HepG2 (cell line): ENCODE data around the gene SLC25A44. TPM values are rescaled to one million over a fixed set of nuclear protein-coding genes. Genes with fewer than 3 reads are reported as not detected.
A peak's percentile ranks its signal among the peaks of the same experiment; 100 is the strongest.

Experiments
- ATAC-seq: fragments of 200-7000 bp; cut with Tn5 transposase; 3 replicates; pipeline ENCODE4 v1.9.1; 2020; ENCODE audit warnings: mild to moderate bottlenecking, moderate library complexity
- BruUV-seq: library from RNA; stranded (reverse); fragments of 400-500 nt; replicated peaks from 2 replicates; lab custom pipeline; 2021; lab: Mats Ljungman, UMichigan
- CTCF ChIA-PET: fragments of 300-600 bp; formaldehyde crosslinking; extraction: SDS; loops from one replicate; lab custom pipeline; 2021; ENCODE audit warnings: low total read pairs, inconsistent platforms, low intra/inter-chr PET ratio; lab: Yijun Ruan, JAX
- POLR2A ChIA-PET: fragments of 350-600 bp; sonication (Branson Sonifier 250); formaldehyde crosslinking; loops from one replicate; lab custom pipeline; 2020; ENCODE audit warnings: antibody characterized with exemption, inconsistent platforms; lab: Yijun Ruan, JAX
- DNase-seq: peaks from one replicate; pipeline ENCODE4 v3.0.0-alpha.2; 2015; ENCODE audit warnings: low spot score
- FAIRE-seq: peaks from 3 replicates; lab custom pipeline; 2011; peaks lifted over from hg19 to GRCh38; lab: Jason Lieb, UNC
- H2AFZ ChIP-seq: one replicate; pipeline ENCODE4 v1.6.1; 2011; ENCODE audit warnings: low read length, inconsistent platforms
- H3K27ac ChIP-seq: fragments of 300-600 bp; 3 replicates; pipeline ENCODE4 v1.8.0; 2011; ENCODE audit warnings: mixed run types, mild to moderate bottlenecking, mixed read lengths, low read length, inconsistent platforms; ENCODE audit not compliant: insufficient read depth; ENCODE audit errors: extremely low read length
- H3K27me3 ChIP-seq, 2 experiments: fragments of 200-600 bp in 1 of 2; 2 replicates in 1 of 2; 3 replicates in 1 of 2; pipeline versions ENCODE4 v1.6.0 to v1.8.0; 2011; ENCODE audit warnings: low read length in 2 of 2, mild to moderate bottlenecking in 2 of 2, moderate library complexity in 2 of 2, inconsistent platforms in 1 of 2; ENCODE audit not compliant: insufficient read depth in 2 of 2, control insufficient read depth in 1 of 2
- H3K36me3 ChIP-seq, 2 experiments: fragments of 200-600 bp in 1 of 2; replicated peaks in 1 of 2; 2 replicates in 1 of 2; 3 replicates in 1 of 2; pipeline versions ENCODE4 v1.5.1 to v1.8.0; 2011; ENCODE audit warnings: low read length in 2 of 2, inconsistent platforms in 1 of 2; ENCODE audit not compliant: insufficient read depth in 2 of 2, control insufficient read depth in 1 of 2
- H3K4me1 ChIP-seq: 2 replicates; pipeline ENCODE4 v1.5.1; 2012; ENCODE audit warnings: low read length, inconsistent platforms; ENCODE audit not compliant: insufficient read depth
- H3K4me2 ChIP-seq: 2 replicates; pipeline ENCODE4 v1.6.0; 2011; ENCODE audit warnings: low read depth, low read length, inconsistent platforms
- H3K4me3 ChIP-seq, 3 experiments: fragments of 200-600 bp in 1 of 3; sonication (generic), shearing (Covaris generic) in 1 of 3; replicated peaks in 1 of 3; 2 replicates each; pipeline ENCODE4 v1.5.1; 2011 to 2016; ENCODE audit warnings: low read length in 3 of 3, inconsistent platforms in 2 of 3, low read depth in 2 of 3, mild to moderate bottlenecking in 2 of 3, control low read depth in 1 of 3, mixed read lengths in 1 of 3; ENCODE audit not compliant: insufficient read depth in 1 of 3
- H3K79me2 ChIP-seq: one replicate; pipeline ENCODE4 v1.6.1; 2011; ENCODE audit warnings: low read length, inconsistent platforms; ENCODE audit not compliant: insufficient read depth
- H3K9ac ChIP-seq: 2 replicates; pipeline ENCODE4 v1.6.0; 2011; ENCODE audit warnings: mild to moderate bottlenecking, low read depth, low read length, inconsistent platforms; ENCODE audit not compliant: insufficient read depth
- H3K9me3 ChIP-seq: 2 replicates; pipeline ENCODE4 v1.5.1; 2012; ENCODE audit warnings: mild to moderate bottlenecking, low read length
- H4K20me1 ChIP-seq: 2 replicates; pipeline ENCODE4 v1.6.0; 2011; ENCODE audit warnings: inconsistent platforms, mild to moderate bottlenecking, low read length, moderate library complexity; ENCODE audit not compliant: insufficient read depth
- HOXA7 ChIP-seq: sonication (generic); formaldehyde crosslinking; IDR thresholded peaks from 2 replicates; pipeline ENCODE4 v1.8.1; 2022; ENCODE audit warnings: mild to moderate bottlenecking, missing genetic modification reagents, moderate library complexity
- KAT7 ChIP-seq: IDR thresholded peaks from 2 replicates; pipeline ENCODE4 v1.6.1; 2018; ENCODE audit warnings: borderline replicate concordance, missing compliant biosample characterization
- LCORL ChIP-seq, 2 experiments: fragments of 450-650 bp in 1 of 2; sonication (generic) in 1 of 2; formaldehyde crosslinking in 1 of 2; IDR thresholded peaks; 2 replicates each; pipeline versions ENCODE4 v1.5.0 to v1.6.1; 2017 to 2020; ENCODE audit warnings: antibody characterized with exemption in 1 of 2, missing genetic modification reagents in 1 of 2
- MAZ ChIP-seq, 2 experiments: sonication (generic) in 1 of 2; formaldehyde crosslinking in 1 of 2; IDR thresholded peaks; 2 replicates each; pipeline versions ENCODE4 v1.5.0 to v1.6.1; 2012 to 2020; ENCODE audit warnings: low read depth in 2 of 2, mild to moderate bottlenecking in 2 of 2, borderline replicate concordance in 1 of 2, improper control_type of control experiment in 1 of 2, low read length in 1 of 2, missing genetic modification reagents in 1 of 2, moderate library complexity in 1 of 2
- MEF2D ChIP-seq: sonication (generic); formaldehyde crosslinking; IDR thresholded peaks from 2 replicates; pipeline ENCODE4 v1.5.1; 2020; ENCODE audit warnings: mild to moderate bottlenecking, missing genetic modification reagents
- MTA1 ChIP-seq: sonication (generic); formaldehyde crosslinking; IDR thresholded peaks from 2 replicates; pipeline ENCODE4 v1.4.0; 2020; ENCODE audit warnings: missing genetic modification reagents, mild to moderate bottlenecking, borderline replicate concordance
- PHF8 ChIP-seq: sonication (generic); formaldehyde crosslinking; IDR thresholded peaks from 2 replicates; pipeline ENCODE4 v1.5.0; 2020; ENCODE audit warnings: missing genetic modification reagents
- TOE1 ChIP-seq: sonication (generic); formaldehyde crosslinking; IDR thresholded peaks from 2 replicates; pipeline ENCODE4 v1.4.0; 2020; ENCODE audit warnings: mild to moderate bottlenecking, missing genetic modification reagents
- ZNF33B ChIP-seq: sonication (generic); formaldehyde crosslinking; IDR thresholded peaks from 2 replicates; pipeline ENCODE4 v1.5.1; 2020; ENCODE audit warnings: mild to moderate bottlenecking, missing genetic modification reagents
- ZNF589 ChIP-seq: sonication (generic); formaldehyde crosslinking; conservative IDR thresholded peaks from 2 replicates; pipeline ENCODE4 v1.8.0; 2022; ENCODE audit warnings: mild to moderate bottlenecking, moderate library complexity, missing genetic modification reagents
- ZSCAN29 ChIP-seq: sonication (generic); formaldehyde crosslinking; conservative IDR thresholded peaks from 2 replicates; pipeline ENCODE4 v1.4.0; 2020; ENCODE audit warnings: mild to moderate bottlenecking, missing genetic modification reagents
- WGBS: methylation state at CpG from one replicate; pipeline ENCODE4 v1.1.6; 2017; ENCODE audit warnings: low lambda C conversion rate; 5-methylcytosine and 5-hydroxymethylcytosine counted together
- in situ Hi-C: cut with HindIII; loops from 2 replicates; pipeline ENCODE4 v1.10.0; 2017; ENCODE audit warnings: low pct_unique_long_range_greater_than_20kb; ENCODE audit not compliant: extremely low pct_ligation_motif_present
- intact Hi-C: fragments of 100-400 bp; cut with micrococcal nuclease; formaldehyde crosslinking; loops from one replicate; pipeline ENCODE4 v1.10.0; 2022; ENCODE audit not compliant: unreplicated experiment
- polyA plus RNA-seq, 8 experiments: library from polyadenylated mRNA; depleted of rRNA in 3 of 8; stranded (reverse) in 7 of 8; unstranded in 1 of 8; fragments of >200 nt; fragmentation: Illumina TruSeq in 4 of 8; extraction: Trizol in 4 of 8; gene quantifications; 2 replicates each; pipeline versions ENCODE4 v1.2.1 to v1.2.3, GENCODE V29; 2011 to 2016; ENCODE audit warnings: low read depth in 4 of 8, missing spikeins in 1 of 8, mixed read lengths in 1 of 8; ENCODE audit not compliant: insufficient read depth in 1 of 8
- total RNA-seq, 5 experiments: library from RNA; depleted of rRNA; stranded (reverse); fragments of >200 nt; fragmentation: Illumina TruSeq; extraction: Trizol; gene quantifications; 2 replicates each; pipeline ENCODE4 v1.2.3, GENCODE V29; 2016; ENCODE audit warnings: low read depth in 1 of 5
- TF ChIP-seq, protein P1 (sequence below): sonication (generic); formaldehyde crosslinking; IDR thresholded peaks from 2 replicates; pipeline ENCODE4 v1.4.0; 2020; ENCODE audit warnings: missing genetic modification reagents, borderline replicate concordance
- TF ChIP-seq, protein P2 (sequence below): sonication (generic); formaldehyde crosslinking; IDR thresholded peaks from 2 replicates; pipeline ENCODE4 v1.4.0; 2020; ENCODE audit warnings: missing genetic modification reagents, low read depth, mild to moderate bottlenecking, borderline replicate concordance
- TF ChIP-seq, protein P3 (sequence below): sonication (generic); formaldehyde crosslinking; IDR thresholded peaks from 2 replicates; pipeline ENCODE4 v1.4.0; 2020; ENCODE audit warnings: mild to moderate bottlenecking, missing genetic modification reagents

Gene SLC25A44
- total and polyA plus RNA-seq, 2 of the 13 experiments (the other 11 are each of a cell fraction or from before 2014, with no cell fraction given), result 10.7 to 13.4 TPM

DNA sequence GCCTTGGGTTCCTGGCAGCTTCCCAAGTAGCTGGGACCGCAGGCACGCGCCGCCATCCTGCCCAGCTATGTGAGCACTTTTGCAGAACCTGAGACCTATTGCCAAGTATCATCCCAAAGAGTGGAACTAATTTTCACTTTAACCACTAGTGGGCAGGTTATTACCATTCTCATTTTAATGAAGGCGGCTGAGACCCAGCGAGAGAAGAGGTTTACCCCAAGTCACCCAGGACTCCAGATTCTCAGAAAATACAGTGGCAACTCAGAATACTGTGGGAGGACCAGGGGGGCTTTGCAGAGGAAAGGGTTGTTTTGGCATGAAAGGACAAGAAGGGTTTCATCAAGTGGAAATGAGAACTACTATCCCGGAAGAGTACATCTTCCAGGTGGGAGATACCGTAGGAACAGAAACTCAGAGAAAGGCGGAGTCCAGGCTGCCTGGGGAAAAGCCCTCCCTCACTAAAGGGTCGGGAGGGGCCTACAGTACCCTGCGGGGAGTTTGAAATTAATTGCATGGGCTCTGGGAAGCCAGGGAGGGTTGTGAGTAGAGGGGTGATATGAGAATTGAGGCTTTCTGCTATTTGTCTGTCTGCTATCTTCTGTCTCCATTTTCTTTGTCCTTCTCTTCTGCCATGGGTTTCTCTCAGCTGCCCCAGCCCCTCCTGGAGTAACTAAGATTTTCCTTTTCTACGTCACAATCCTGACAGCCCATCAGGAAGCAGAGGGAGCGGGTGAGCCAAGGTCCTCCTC lies 47.7 kb upstream of the SLC25A44 start:
- DNase-seq (peak; percentile 86), ATAC-seq (peak; percentile 68), FAIRE-seq (peak; percentile 83)
- Histone ChIP-seq H3K4me2 (peak overlapping the region; percentile 92), H3K27ac (peak overlapping the region; percentile 31), H3K9ac (peak overlapping the region; percentile 41), H3K4me3 (peak overlapping the region; percentile 44 to 63 (median 60)), H3K4me1 (peaks cover 59% of the 10 kb centered on the region), H2AFZ (peak overlapping the region; percentile 76), H3K36me3 (no peaks in the 10 kb centered on the region), H3K79me2 (no peaks in the 10 kb centered on the region), H3K27me3 (no peaks in the 10 kb centered on the region), H4K20me1 (no peaks in the 10 kb centered on the region), H3K9me3 (no peaks in the 10 kb centered on the region)
- in situ Hi-C loops (no loop called here), intact Hi-C loops (loop anchor here (1.0 to 5.0 kb wide), 2 partner anchors 36 to 79 kb away; no protein-coding TSS in a partner anchor)
- WGBS, result 13% methylated on average over 13 of the region's 13 CpGs
- POLR2A ChIA-PET, result interaction anchor here (0.7 to 3.9 kb wide), 8 partner anchors 25 to 136 kb away, joined by 3 to 38 read pairs (median 3); partner anchors contain the start of genes LMNA, PMF1 and SLC25A44
- CTCF ChIA-PET, result interaction anchor here (0.7 to 1.9 kb wide), 4 partner anchors 16 to 174 kb away, joined by 3 to 44 read pairs (median 3); no protein-coding TSS in a partner anchor
- BruUV-seq, result no TSS peak
- TF ChIP-seq ZNF33B (CRISPR knock-in tag), result no peak
- no peak for TF ChIP-seq PHF8
- TF ChIP-seq, protein P1, sequence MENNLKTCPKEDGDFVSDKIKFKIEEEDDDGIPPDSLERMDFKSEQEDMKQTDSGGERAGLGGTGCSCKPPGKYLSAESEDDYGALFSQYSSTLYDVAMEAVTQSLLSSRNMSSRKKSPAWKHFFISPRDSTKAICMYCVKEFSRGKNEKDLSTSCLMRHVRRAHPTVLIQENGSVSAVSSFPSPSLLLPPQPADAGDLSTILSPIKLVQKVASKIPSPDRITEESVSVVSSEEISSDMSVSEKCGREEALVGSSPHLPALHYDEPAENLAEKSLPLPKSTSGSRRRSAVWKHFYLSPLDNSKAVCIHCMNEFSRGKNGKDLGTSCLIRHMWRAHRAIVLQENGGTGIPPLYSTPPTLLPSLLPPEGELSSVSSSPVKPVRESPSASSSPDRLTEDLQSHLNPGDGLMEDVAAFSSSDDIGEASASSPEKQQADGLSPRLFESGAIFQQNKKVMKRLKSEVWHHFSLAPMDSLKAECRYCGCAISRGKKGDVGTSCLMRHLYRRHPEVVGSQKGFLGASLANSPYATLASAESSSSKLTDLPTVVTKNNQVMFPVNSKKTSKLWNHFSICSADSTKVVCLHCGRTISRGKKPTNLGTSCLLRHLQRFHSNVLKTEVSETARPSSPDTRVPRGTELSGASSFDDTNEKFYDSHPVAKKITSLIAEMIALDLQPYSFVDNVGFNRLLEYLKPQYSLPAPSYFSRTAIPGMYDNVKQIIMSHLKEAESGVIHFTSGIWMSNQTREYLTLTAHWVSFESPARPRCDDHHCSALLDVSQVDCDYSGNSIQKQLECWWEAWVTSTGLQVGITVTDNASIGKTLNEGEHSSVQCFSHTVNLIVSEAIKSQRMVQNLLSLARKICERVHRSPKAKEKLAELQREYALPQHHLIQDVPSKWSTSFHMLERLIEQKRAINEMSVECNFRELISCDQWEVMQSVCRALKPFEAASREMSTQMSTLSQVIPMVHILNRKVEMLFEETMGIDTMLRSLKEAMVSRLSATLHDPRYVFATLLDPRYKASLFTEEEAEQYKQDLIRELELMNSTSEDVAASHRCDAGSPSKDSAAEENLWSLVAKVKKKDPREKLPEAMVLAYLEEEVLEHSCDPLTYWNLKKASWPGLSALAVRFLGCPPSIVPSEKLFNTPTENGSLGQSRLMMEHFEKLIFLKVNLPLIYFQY, result 0 out of 2 replicates have a peak, but pooled peaks have one; percentile 11
- TF ChIP-seq TOE1, result no peak
- no peak for TF ChIP-seq ZNF589 (CRISPR knock-in tag)
- TF ChIP-seq MAZ (IDR thresholded peaks at IDR 0.05; ENCODE audit: borderline replicate concordance, low read depth, low read length), result no peak
- TF ChIP-seq MAZ (CRISPR knock-in tag; IDR thresholded peaks at IDR 0.05; ENCODE audit: low read depth), result no peak; the same call in 1 of the 2 replicates
- TF ChIP-seq LCORL (IDR thresholded peaks at IDR 0.05), result no peak
- TF ChIP-seq LCORL (CRISPR knock-in tag; IDR thresholded peaks at IDR 0.05), result peak; percentile 55; the same call in 1 of the 2 replicates
- no peak for TF ChIP-seq KAT7
- TF ChIP-seq, protein P2, sequence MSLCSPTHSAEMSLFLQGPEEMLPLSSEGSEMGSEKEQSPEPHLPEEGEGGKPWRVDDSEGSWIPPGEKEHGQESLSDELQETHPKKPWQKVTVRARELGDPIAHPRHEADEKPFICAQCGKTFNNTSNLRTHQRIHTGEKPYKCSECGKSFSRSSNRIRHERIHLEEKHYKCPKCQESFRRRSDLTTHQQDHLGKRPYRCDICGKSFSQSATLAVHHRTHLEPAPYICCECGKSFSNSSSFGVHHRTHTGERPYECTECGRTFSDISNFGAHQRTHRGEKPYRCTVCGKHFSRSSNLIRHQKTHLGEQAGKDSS (CRISPR knock-in tag), result peak; percentile 45; the same call in 1 of the 2 replicates
- TF ChIP-seq ZSCAN29 (CRISPR knock-in tag), result no peak
- TF ChIP-seq MEF2D (CRISPR knock-in tag), result no peak
- TF ChIP-seq, protein P3, sequence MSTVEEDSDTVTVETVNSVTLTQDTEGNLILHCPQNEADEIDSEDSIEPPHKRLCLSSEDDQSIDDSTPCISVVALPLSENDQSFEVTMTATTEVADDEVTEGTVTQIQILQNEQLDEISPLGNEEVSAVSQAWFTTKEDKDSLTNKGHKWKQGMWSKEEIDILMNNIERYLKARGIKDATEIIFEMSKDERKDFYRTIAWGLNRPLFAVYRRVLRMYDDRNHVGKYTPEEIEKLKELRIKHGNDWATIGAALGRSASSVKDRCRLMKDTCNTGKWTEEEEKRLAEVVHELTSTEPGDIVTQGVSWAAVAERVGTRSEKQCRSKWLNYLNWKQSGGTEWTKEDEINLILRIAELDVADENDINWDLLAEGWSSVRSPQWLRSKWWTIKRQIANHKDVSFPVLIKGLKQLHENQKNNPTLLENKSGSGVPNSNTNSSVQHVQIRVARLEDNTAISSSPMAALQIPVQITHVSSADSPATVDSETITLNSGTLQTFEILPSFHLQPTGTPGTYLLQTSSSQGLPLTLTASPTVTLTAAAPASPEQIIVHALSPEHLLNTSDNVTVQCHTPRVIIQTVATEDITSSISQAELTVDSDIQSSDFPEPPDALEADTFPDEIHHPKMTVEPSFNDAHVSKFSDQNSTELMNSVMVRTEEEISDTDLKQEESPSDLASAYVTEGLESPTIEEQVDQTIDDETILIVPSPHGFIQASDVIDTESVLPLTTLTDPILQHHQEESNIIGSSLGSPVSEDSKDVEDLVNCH (CRISPR knock-in tag), result no peak
- TF ChIP-seq HOXA7, result no peak
- TF ChIP-seq MTA1 (CRISPR knock-in tag), result no peak
